HG02938 (cell line): Measurements from ENCODE around the gene C15orf61.

Experiments
- ATAC-seq: cut with Tn5 transposase; IDR thresholded peaks from one replicate; pipeline ENCODE4 v1.9.1; 2021; ENCODE audit warnings: mild to moderate bottlenecking, moderate library complexity; ENCODE audit not compliant: unreplicated experiment

Gene C15orf61

DNA sequence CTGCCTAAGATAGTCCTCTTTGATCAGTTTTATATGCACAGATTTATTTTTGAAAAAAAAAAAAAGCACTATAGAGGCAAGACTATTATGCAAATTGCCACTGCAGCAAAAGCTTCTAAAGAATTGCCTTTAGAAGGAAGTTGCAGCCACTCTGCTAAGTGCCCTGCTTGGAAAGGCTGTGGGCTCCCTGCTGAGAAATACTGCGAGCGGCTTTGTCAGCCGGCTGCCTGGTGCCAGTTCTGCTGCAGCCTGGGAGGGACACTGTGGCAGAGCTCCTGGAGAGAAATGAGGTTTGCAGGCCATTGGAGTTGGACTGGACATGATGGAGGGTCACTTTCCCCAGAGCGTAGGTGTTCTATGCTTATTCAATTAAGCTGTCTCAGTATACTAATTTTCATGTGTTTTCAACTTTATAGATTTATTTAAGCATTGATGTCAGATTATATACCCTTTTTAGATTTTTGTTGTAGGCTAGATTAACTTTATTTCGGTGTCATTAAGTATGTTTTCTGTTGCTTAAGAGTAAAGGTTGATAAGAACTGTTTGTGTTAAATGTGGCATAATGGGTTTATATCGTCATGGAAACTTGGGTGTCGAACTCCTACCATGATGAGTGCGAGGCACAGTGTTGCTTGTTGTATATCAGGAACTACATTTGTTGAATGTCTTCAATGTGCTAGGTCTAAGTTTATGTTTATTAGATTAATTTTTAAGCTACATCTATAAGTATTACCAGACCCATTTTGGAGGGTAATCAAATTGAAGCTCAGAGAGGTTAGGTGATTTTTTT lies 28.1 kb downstream of the C15orf61 start:
- no peak for ATAC-seq

DNA sequence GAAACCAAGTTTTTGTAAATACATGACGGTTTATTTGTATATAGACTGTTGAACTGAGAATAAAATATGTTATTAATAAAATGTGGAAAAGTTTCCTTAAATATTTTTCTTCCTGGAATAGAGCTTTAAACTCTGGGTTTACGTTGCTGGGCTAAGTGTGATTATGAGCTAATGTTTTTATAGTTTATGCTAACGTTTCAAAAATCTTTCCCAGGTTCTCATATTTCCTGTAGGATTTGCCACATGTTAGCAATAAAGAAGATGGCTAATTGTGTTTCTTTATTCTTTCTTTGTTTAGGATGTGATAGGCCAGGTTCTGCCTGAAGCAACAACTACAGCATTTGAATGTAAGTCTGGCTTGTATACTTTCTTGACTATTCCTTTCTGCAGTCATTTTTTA lies 28.8 kb downstream of the C15orf61 start:
- no peak for ATAC-seq

DNA sequence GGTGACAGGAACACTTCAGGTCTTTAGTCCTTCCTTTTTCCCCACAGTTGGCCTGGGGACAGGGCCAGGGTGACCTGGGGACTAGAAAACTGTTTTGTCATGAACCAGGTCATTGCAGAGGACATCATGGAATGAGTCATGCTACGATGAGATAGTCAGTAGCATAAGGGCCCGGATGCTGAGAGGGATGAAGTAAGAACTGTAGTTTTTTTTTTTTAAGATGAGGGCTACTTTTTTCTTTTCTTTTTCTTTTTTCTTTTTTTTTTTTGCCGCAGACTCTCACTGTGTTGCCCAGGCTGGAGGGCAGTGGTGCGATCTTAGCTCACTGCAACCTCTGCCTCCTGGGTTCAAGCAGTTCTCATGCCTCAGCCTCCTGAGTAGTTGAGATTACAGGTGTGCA lies 29.6 kb downstream of the C15orf61 start:
- ATAC-seq = no peak

DNA sequence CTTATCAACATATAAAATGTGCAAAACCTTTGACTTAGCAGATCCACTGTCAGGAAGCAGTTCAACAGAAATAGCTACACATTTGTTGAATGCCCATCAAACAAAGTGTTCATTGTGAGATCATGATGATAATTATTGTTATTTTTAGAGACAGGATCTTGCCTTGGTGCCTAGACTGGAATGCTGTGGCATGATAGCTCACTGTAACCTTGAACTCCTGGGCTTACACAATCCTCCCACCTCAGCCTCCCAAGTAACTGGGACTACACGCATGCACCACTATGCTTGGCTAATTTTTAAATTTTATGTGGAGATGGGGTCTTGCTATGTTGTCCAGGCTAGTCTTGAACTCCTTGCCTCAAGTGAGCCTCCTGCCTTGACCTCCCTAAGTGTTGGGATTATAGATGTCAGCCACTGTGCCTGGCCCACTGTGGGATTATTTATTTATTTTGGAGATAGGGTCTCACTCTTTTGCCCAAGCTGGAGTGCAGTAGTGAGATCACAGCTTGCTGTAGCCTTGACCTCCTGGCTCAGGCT lies 30.3 kb downstream of the C15orf61 start:
- ATAC-seq = no peak

DNA sequence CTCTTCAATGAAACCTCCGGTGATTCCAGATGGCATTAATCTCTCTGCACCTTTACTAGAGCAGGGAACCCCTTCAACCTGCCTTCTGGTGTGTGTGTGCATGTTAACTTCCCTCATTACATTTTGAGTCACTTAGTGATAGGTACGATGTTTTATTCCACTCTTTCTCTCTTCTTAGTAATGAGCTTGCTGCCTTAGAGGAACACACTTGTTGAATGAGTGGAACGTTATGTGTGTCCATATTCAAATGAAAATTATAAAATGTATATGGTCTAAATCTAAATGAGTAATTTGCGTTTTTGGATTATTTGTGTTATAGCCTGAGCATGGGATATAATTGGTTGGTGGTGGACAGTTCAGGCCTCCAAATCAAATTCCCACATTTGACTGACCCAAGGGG lies 33.6 kb downstream of the C15orf61 start:
- ATAC-seq = no peak

DNA sequence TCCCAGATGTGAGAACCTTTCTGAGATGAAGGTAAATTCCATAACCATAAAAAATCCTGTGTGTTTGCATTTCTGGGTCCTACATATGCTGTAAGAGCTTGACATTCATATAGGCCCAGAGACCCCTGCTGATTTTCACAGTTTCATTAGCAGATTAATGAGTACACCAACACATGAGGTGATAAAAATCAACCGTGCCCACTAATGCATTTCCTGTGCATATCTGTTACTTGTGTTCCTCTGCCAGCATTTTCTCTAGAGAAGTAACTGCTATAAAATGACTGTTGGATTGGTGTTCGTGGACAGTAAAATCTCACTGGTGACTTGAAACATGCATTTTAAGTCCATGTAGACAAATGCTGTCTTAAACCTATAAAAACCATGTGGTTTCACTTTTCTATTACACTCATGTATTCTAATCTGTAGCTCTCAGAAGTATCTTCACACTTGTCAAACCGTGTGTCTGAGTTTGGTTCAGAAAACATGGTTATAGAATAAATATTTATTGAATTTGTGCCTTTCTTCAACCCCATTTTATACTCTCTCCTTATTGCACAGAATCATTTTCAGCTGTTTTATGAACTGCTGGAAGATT lies 36.1 kb downstream of the C15orf61 start:
- ATAC-seq = no peak

DNA sequence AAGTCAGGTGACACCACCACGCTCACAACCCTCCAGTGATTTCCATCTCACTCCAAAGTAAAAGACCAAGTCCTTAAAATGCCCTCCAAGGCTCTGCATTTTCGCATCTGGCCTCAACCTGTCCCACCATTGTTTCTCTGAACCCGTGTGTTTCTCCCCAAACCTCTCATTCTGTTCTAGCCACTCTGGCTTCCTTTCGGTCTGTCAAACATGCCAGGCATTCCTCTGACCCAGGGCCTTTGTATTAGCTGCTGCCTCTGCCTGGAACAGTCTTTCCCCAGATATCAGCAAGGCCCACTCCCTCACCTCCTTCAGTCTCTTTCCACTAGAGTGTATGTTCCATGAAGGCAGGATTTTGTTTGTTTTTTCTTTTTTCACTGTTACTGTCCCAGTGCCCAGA lies 37.6 kb downstream of the C15orf61 start:
- no peak for ATAC-seq

DNA sequence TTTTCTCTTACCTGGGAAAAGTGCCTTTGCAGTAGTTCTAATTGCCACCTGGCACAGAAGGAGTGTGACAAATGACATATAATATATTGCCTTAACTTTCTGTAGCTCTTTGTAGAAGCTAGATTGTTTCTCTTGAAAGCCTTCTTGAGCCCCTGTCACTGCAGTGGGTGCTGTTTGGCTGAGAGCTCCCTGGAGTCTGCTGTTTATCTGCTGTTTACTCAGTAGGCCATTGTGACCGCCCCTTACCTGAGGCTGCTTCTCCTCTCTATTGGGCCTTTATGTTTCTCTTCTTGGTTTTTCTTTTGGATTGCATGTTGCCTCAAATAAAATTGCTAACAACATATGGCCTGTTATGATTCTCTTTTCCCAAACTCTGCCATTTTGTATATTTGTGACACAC lies 38.2 kb downstream of the C15orf61 start:
- ATAC-seq = no peak

DNA sequence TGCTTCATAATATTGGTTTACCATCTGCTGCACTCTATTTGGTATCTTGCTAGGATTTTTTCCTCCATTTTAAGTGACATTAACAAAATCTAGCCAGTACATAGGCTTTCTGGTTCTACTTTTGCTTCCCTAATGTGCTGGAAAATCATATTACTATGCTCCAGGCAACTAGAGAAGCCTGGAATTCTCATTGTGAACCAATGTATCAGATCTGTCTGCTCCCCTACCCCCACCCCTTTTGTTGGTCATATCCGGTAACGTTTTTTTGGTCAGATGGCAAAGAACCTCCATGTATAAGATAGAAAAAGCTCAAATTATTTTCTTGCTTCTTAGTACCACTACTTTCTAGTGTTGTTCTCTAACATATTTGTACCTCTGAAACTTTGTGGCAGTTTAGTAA lies 38.6 kb downstream of the C15orf61 start:
- ATAC-seq = no peak

DNA sequence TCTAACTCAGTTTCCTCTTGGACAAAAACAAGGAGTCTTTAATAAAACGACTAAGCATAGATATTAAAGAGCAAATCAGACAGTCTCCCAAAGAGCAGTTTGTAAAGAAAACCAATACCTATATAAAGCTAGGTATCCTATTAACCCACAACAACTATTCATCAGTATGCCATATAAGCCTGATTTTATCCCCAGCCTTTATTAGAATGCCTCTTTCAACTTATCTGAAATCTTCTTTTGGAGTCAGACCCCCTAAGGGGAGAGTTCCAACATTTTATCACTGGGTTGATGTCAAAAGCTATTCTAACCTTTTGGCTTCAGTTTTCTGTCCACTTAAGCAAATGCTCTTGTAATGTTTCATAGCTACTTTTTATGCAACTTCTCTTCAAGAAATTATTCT lies 39.4 kb downstream of the C15orf61 start:
- no peak for ATAC-seq

DNA sequence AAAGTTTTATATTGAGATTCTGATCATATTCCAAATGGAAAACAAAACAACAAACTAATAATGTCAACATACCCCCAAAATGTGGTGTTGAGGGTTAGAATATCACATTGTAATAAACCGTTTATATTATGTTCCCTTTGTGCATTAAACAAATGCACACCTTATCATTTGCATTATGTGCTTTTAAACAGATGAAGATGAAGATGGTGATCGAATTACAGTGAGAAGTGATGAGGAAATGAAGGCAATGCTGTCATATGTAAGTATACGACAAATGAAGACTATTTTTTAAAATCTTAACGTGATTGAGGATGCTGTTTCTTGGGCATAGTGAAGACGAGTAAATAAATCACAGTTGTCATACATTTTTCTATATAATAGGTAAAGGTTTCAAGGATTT lies 42.2 kb downstream of the C15orf61 start:
- ATAC-seq = no peak

DNA sequence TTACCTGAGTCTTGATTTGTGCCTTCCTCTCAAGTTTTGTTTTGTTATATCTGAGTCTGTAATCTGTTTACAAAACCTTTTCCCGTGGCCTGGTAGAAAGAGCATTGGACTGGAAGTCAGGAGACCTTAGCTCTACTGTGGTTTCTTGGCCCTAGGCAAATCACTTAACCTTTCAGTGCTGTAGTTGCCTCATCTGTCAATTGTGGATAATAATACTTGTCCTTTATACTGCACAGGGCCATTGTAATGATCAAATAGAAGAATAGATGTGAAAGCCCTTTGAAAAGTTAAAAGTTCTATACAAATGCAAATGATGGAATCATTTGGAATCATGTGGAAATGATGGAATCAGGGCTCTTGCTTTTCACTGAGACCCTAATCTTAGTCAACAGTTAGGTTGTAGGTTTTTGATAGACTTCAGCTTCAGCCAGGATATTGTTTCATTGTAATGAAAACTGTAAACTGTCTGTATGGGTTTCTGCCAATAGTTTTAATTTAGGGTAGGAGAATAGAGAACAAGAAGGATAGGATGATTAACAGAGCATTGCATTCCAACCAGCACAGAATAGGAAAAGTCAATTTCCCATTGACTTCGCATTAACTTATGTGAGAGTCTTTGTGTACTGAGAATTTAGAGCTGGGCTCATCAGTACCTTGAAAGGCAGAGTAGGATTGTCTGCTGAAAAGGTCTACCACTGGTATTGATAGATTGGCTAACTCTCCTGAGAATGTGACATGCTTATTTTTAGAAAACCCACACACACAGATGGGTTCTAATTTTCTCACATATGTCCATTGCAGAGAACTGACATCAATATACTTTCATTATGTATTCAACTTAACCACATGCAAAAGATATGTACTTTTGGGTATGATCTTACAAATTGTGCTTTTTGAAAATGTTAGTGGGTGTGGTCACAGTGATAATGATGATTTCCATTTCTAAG lies 43.4 kb downstream of the C15orf61 start:
- ATAC-seq = peak; percentile 91

DNA sequence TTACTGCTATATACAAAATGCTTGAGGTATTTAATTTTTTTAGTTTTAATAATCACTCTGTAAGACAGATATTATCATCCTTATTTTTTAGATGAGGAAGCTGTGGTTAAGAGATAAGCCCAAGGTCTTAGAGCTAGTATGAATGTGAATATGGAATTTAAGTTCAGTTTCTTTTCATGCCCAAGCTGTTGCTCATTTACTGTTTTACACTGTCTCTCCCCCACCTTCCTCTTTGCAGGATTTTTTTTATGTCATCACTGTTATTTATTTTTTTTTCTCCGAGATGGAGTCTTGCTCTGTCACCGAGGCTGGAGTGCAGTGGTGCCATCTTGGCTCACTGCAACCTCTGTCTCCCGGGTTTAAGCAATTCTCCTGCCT lies 44.0 kb downstream of the C15orf61 start:
- ATAC-seq = peak; percentile 41

DNA sequence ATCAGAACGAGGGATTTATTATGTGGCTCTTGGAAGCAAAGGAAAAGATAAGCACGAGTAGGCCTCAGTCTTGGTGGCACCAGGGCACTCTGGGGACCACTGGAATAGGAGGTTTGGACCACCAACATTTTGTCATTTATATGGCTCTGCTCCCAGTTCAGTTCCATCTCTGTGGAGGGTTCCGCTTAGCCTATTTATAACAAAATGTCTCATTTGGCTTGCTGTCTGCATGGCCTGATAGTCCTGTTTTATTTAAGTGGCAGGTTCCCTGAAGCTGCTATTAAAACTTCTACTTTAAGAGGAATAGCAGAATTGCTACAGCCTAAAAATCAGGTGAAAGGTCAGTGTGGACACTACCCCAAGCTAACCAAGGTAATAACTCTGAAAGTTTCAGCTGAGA lies 48.7 kb downstream of the C15orf61 start:
- ATAC-seq = no peak

DNA sequence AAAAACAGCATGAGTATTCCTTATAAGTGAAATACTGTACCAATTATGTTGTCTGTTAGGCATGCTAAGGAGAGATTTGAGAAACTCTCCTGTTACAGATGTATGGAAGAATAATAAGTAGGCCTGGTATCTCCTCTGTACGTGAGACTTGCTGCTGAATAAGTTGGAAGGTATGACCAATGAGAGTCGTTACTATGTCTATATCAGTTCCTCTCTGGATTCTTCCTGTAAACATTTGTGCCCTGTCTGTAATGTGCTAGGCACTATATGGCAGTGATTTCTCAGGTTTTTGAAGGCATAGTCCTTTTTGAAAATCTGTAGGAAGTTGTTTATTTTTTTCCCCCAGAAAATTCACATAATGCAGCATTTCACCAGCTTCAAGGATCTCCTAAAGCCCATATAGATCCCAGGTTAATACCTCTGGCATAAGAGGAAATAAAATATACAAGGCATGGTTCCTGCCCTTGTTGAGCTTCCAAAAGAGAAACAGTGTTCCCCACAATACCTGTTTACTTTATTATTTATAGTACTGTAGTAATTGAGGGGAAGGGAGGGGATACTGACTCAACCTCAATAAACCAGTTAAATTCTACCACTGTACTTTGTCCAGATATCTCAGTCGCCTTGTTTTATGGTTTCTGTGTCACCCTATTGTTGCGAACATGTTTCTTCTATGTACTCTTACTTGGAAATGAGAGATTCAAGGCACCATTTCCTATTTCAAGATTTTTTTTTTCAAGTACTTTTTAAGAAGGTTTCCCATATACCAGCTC lies 50.1 kb downstream of the C15orf61 start:
- ATAC-seq = no peak

DNA sequence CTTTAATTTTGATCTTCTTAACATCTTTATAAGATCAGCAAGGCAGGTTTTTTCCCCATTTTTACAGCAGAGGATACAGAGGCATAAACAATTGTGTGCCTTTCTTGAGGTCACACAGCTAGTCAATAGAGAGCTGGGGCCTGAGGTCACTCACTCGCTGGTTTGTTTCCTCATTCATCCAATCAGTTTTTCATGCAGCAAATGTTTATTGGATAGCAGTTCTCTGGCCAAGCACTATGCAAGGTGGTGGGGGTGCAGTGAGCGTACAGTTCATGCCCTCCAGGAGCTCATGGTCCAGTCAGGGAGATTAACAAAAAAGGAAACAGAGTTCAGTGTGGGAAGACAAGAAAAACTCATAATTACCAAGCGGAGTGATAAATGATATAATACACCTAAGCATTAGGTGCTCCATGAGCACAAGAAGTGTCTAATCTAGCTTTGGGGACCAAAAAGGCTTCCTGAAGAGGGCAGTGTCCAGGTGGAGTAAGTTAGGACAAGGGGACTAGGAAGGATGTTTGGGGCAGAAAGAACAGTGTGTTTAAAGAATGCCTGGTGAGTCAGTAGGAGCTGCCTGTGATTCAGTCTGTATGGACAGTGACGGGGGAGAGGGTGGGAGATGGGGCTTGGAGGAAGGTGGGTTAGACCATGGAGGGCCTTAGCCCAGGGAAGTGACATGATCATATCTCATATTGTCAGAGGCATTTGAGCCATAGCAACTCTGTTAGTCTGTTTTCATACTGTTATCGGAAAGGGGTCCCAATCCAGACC lies 50.9 kb downstream of the C15orf61 start:
- ATAC-seq = no peak

DNA sequence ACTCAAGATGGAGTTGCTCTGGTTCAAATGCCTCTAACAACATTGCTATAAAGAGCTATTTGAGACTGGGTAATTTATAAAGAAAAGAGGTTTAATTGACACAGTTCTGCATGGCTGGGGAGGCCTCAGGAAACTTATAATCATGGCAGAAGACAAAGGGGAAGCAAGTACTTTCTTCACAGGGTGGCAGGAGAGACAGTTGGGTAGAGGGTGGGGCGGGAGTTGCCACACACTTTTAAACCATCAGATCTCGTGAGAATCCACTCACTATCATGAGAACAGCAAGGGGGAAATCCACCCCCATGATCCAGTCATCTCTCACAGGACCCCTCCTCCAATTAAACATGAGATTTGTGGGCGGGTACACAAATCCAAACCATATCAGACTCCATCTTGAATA lies 52.3 kb downstream of the C15orf61 start:
- ATAC-seq = no peak

DNA sequence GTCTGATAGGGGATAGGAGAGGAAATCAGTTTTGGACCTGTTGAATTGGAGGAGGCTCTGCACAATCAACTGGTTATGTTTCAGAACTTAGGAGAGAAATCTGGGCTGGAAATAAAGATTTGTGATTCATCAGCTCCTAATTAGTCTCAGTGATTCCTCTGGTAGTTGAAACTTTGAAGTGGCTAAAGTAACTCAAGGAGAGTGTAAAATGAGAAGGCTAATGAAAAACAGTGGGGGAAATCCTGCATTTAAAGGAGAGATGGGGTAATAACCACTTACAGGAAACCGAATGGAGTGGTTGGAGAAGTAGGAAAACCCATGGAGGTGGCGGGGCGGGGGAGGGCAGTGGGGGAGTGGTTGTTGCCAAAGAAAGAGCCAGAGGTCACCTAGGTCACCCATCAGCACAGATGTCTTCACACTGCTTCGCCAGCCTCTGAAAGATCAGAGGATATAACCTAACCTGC lies 54.1 kb downstream of the C15orf61 start:
- ATAC-seq = no peak

DNA sequence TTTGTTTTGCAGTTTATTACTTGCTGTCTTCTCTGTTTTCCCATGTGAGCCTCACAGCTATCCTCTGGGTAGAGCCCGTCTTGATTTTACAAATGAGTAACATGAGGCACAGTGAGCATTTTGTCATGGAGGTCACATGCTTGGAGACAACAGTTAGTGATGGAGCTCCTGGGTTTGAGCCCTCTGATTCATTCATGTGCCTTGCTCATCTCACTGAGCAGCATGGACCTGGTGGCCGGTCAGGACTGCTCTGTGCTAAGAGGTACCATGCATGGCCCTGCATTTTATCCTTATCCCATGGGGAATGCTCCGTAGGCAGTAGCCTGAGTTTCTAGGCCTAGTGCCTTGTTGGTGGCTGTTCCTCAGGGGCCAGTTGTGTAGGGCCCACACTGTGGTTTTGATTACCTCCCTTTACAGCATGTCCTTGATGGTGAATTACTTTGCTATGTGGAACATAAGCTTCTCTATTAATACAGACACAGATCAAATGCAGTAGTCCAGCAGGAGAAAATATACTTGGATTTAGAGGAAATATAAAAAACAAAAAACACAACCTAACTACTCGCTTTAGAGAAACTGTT lies 57.2 kb downstream of the C15orf61 start:
- no peak for ATAC-seq
